MM.1S (cell line): ENCODE measurements around the gene MANEAL.

ENCODE experiments used
- DNase-seq: peaks from one replicate; pipeline ENCODE4 v3.0.0-alpha.2; 2015
- H2AFZ ChIP-seq: fragments of 300-600 bp; sonication (generic); 2 replicates; pipeline ENCODE4 v1.6.0; 2016; ENCODE audit warnings: antibody characterized with exemption, low read length
- H3F3A ChIP-seq: fragments of 300-600 bp; sonication (generic); 2 replicates; pipeline ENCODE4 v1.6.1; 2016; ENCODE audit warnings: mild to moderate bottlenecking, antibody characterized with exemption, low read length, moderate library complexity, mixed read lengths; ENCODE audit not compliant: insufficient read depth
- H3K27ac ChIP-seq: fragments of 300-600 bp; sonication (generic); 2 replicates; pipeline ENCODE4 v1.5.1; 2016; ENCODE audit warnings: mild to moderate bottlenecking, low read length
- H3K27me3 ChIP-seq: fragments of 300-600 bp; sonication (generic); replicated peaks from 2 replicates; pipeline ENCODE4 v1.6.0; 2016; ENCODE audit warnings: low read length; ENCODE audit not compliant: insufficient read depth
- H3K36me3 ChIP-seq: fragments of 300-600 bp; sonication (generic); replicated peaks from 2 replicates; pipeline ENCODE4 v1.6.1; 2016; ENCODE audit warnings: mild to moderate bottlenecking, low read length, mixed read lengths; ENCODE audit not compliant: insufficient read depth
- H3K4me1 ChIP-seq: fragments of 300-600 bp; sonication (generic); 2 replicates; pipeline ENCODE4 v1.6.1; 2016; ENCODE audit warnings: low read length, mixed read lengths
- H3K4me2 ChIP-seq: fragments of 300-600 bp; sonication (generic); 2 replicates; pipeline ENCODE4 v1.6.0; 2016; ENCODE audit warnings: low read depth, low read length
- H3K4me3 ChIP-seq: fragments of 300-600 bp; sonication (generic); 2 replicates; pipeline ENCODE4 v1.5.1; 2016; ENCODE audit warnings: low read length, mixed read lengths
- H3K79me2 ChIP-seq: fragments of 300-600 bp; sonication (generic); 2 replicates; pipeline ENCODE4 v1.6.1; 2016; ENCODE audit warnings: mixed run types, low read length, mixed read lengths
- H3K9ac ChIP-seq: fragments of 300-600 bp; sonication (generic); 2 replicates; pipeline ENCODE4 v1.6.1; 2016; ENCODE audit warnings: low read length, mixed read lengths
- H3K9me2 ChIP-seq: fragments of 300-600 bp; sonication (generic); replicated peaks from 2 replicates; pipeline ENCODE4 v1.6.1; 2016; ENCODE audit warnings: mild to moderate bottlenecking, low read length, mixed read lengths; ENCODE audit not compliant: insufficient read depth
- H3K9me3 ChIP-seq: fragments of 300-600 bp; sonication (generic); replicated peaks from 2 replicates; pipeline ENCODE4 v1.6.1; 2016; ENCODE audit warnings: mild to moderate bottlenecking, low read length, mixed read lengths; ENCODE audit not compliant: insufficient read depth
- H4K20me1 ChIP-seq: fragments of 300-600 bp; sonication (generic); 2 replicates; pipeline ENCODE4 v1.6.1; 2016; ENCODE audit warnings: mild to moderate bottlenecking, low read length, moderate library complexity, mixed read lengths; ENCODE audit not compliant: insufficient read depth
- CTCF ChIP-seq: fragments of 300-600 bp; sonication (generic); IDR thresholded peaks from 2 replicates; pipeline ENCODE4 v1.5.1; 2016; ENCODE audit warnings: antibody characterized with exemption, low read length, mixed read lengths
- EZH2 ChIP-seq: fragments of 300-600 bp; sonication (generic); optimal IDR thresholded peaks from 2 replicates; pipeline ENCODE3; 2017; ENCODE audit warnings: low read depth, mild to moderate bottlenecking, antibody characterized with exemption, low read length, mixed read lengths
- EZH2phosphoT487 ChIP-seq: fragments of 300-600 bp; sonication (generic); IDR thresholded peaks from 2 replicates; pipeline ENCODE4 v1.6.1; 2018; ENCODE audit warnings: antibody characterized with exemption, low read length

MANEAL gene

GRCh38 chr1:37752213-37752582 lies 41.4 kb upstream of the MANEAL start:
- H3K36me3 ChIP-seq = no peaks in the 10 kb centered on the region
- no peak for DNase-seq
- H3F3A ChIP-seq = no peaks in the 10 kb centered on the region
- H3K9ac ChIP-seq = no peak overlapping the region; the same call in 1 of the 2 replicates
- no peaks in the 10 kb centered on the region for H3K79me2 ChIP-seq
- TF ChIP-seq EZH2 (no peak), CTCF (no peak), EZH2phosphoT487 (no peak)
- H4K20me1 ChIP-seq = no peaks in the 10 kb centered on the region
- H3K4me3 ChIP-seq = peak overlapping the region; percentile 61
- H3K27ac ChIP-seq = no peak overlapping the region
- no peaks in the 10 kb centered on the region for H3K9me2 ChIP-seq
- H2AFZ ChIP-seq = peak overlapping the region; percentile 54; the same call in 1 of the 2 replicates
- peak overlapping the region; percentile 67 for H3K4me2 ChIP-seq
- peaks cover 4% of the 10 kb centered on the region; the same call in 1 of the 2 replicates for H3K4me1 ChIP-seq
- H3K9me3 ChIP-seq = no peaks in the 10 kb centered on the region
- H3K27me3 ChIP-seq = peaks cover 19% of the 10 kb centered on the region

GRCh38 chr1:37752583-37753471 lies 40.8 kb upstream of the MANEAL start:
- Histone ChIP-seq H4K20me1 (no peaks in the 10 kb centered on the region), H3K27me3 (peaks cover 19% of the 10 kb centered on the region), H3K4me3 (peak overlapping the region; percentile 61), H2AFZ (peak overlapping the region; percentile 54; the same call in 1 of the 2 replicates), H3K9ac (no peak overlapping the region; the same call in 1 of the 2 replicates), H3K4me2 (peak overlapping the region; percentile 67), H3K27ac (no peak overlapping the region), H3K36me3 (no peaks in the 10 kb centered on the region), H3K79me2 (no peaks in the 10 kb centered on the region), H3K9me3 (no peaks in the 10 kb centered on the region), H3K9me2 (no peaks in the 10 kb centered on the region), H3F3A (no peaks in the 10 kb centered on the region), H3K4me1 (peaks cover 4% of the 10 kb centered on the region; the same call in 1 of the 2 replicates)
- peak; percentile 47 for DNase-seq
- TF ChIP-seq CTCF (no peak), EZH2phosphoT487 (no peak), EZH2 (no peak)

GRCh38 chr1:37753473-37754321 lies 40.0 kb upstream of the MANEAL start:
- Histone ChIP-seq H3K9me3 (no peaks in the 10 kb centered on the region), H3K9me2 (no peaks in the 10 kb centered on the region), H3K36me3 (no peaks in the 10 kb centered on the region), H3F3A (no peaks in the 10 kb centered on the region), H2AFZ (0 out of 2 replicates have a peak overlapping the region, but pooled peaks have one; percentile 51), H3K9ac (no peak overlapping the region), H3K4me3 (peak overlapping the region; percentile 33; the same call in 1 of the 2 replicates), H3K4me2 (peak overlapping the region; percentile 49), H4K20me1 (no peaks in the 10 kb centered on the region), H3K79me2 (no peaks in the 10 kb centered on the region), H3K27ac (no peak overlapping the region), H3K4me1 (peaks cover 4% of the 10 kb centered on the region; the same call in 1 of the 2 replicates), H3K27me3 (peaks cover 19% of the 10 kb centered on the region)
- DNase-seq = no peak
- TF ChIP-seq CTCF (no peak), EZH2phosphoT487 (no peak), EZH2 (no peak)
